HG03432 (cell line): ENCODE data around the gene USP40.
A peak's percentile ranks its signal among the peaks of the same experiment; 100 is the strongest.

Source experiments
- ATAC-seq: cut with Tn5 transposase; IDR thresholded peaks from one replicate; pipeline ENCODE4 v1.9.1; 2021; ENCODE audit warnings: mild to moderate bottlenecking, moderate library complexity; ENCODE audit not compliant: unreplicated experiment

USP40 gene

GRCh38 chr2:233563663-233564430 lies 2.7 kb downstream of the USP40 start:
- ATAC-seq = no peak

- no peak for ATAC-seq
These were observed 9.5 kb downstream of the USP40 start for GRCh38 chr2:233556881-233557736.

- no peak for ATAC-seq
These were observed 13.2 kb downstream of the USP40 start for GRCh38 chr2:233553366-233553765.

- no peak for ATAC-seq
These were observed 15.1 kb downstream of the USP40 start for GRCh38 chr2:233551491-233551890.

GRCh38 chr2:233546774-233547173 lies 19.8 kb downstream of the USP40 start:
- ATAC-seq = no peak

GRCh38 chr2:233546101-233546500 lies 20.5 kb downstream of the USP40 start:
- ATAC-seq = no peak

- ATAC-seq = no peak
These were observed 22.4 kb downstream of the USP40 start for GRCh38 chr2:233544200-233544610.

GRCh38 chr2:233542507-233542906 lies 24.1 kb downstream of the USP40 start:
- no peak for ATAC-seq

- ATAC-seq = no peak
These were observed 27.8 kb downstream of the USP40 start for GRCh38 chr2:233538741-233539140.

GRCh38 chr2:233535271-233535670 lies 31.3 kb downstream of the USP40 start:
- no peak for ATAC-seq

GRCh38 chr2:233532971-233533370 lies 33.6 kb downstream of the USP40 start:
- no peak for ATAC-seq

GRCh38 chr2:233531955-233532354 lies 34.6 kb downstream of the USP40 start:
- ATAC-seq = no peak

- no peak for ATAC-seq
These were observed 36.2 kb downstream of the USP40 start for GRCh38 chr2:233530381-233530780.

GRCh38 chr2:233528182-233528581 lies 38.4 kb downstream of the USP40 start:
- no peak for ATAC-seq

- no peak for ATAC-seq
These were observed 40.8 kb downstream of the USP40 start for GRCh38 chr2:233525791-233526190.

- peak; percentile 93 for ATAC-seq
These were observed 46.6 kb downstream of the USP40 start for GRCh38 chr2:233519787-233520611.

- no peak for ATAC-seq
These were observed 52.5 kb downstream of the USP40 start for GRCh38 chr2:233513953-233514655.

- no peak for ATAC-seq
These were observed 62.5 kb downstream of the USP40 start for GRCh38 chr2:233503947-233504637.

- no peak for ATAC-seq
These were observed 63.1 kb downstream of the USP40 start for GRCh38 chr2:233503481-233503880.
